Lower leg skin (tissue), 3 donors: ENCODE results near the gene SLC22A4.

ENCODE experiments used
- CTCF ChIP-seq, 3 donors: fragments of 450-650 bp; IDR thresholded peaks; one replicate each; pipeline ENCODE4 v1.5.1; 2016; ENCODE audit warnings: antibody characterized with exemption in 3 of 3, mild to moderate bottlenecking in 3 of 3, moderate library complexity in 2 of 3
- POLR2A ChIP-seq, 2 donors: fragments of 450-650 bp; IDR thresholded peaks; one replicate each; pipeline ENCODE4 v1.6.1; 2016 to 2017; ENCODE audit warnings: antibody characterized with exemption in 2 of 2, mild to moderate bottlenecking in 1 of 2, moderate library complexity in 1 of 2

GRCh38 chr5:132358775-132359174, 64.6 kb downstream of the SLC22A4 start:
- TF ChIP-seq CTCF (IDR thresholded peaks at IDR 0.05) (no peak), POLR2A (IDR thresholded peaks at IDR 0.05) (no peak)
